Measurements from ENCODE around the gene MED25. TPM values are rescaled to one million over a fixed set of nuclear protein-coding genes. Genes with fewer than 3 reads are reported as not detected.

Gene MED25
- total RNA-seq, 1 experiment from 2014 or later = 47.5 TPM

DNA sequence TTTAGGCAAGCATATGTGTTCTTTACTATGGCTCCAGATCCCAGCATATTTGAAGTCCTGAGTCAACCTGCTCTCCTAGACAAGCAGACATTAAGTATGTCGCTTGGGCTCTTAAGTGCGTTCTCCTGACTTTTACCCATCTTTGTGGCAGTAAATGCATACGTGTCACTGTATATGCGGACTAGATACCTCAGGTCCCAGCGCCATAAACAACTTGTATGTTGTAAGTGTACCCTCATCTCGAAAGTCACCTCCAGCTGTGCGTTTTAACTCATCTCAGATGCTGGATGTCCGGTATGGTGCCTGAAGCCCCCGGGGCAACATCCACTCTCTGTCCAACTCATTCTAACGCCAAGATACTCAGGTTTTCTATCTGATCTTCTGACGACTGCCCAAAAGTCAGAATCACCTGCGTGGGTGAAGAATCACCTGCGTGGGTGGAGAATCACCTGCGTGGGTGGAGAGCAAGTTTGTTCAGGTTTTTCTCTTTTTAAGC is 34.6 kb downstream of the MED25 start:
- no peaks in the 10 kb centered on the region for H3K9me3 ChIP-seq (ENCODE audit: low read length)
- H3K27ac ChIP-seq (ENCODE audit: low read length) = no peak overlapping the region
- H4K20me1 ChIP-seq (ENCODE audit: low read length) = peaks cover 29% of the 10 kb centered on the region; the same call in 1 of the 2 replicates
- H3K4me2 ChIP-seq (ENCODE audit: low read length) = peak overlapping the region; percentile 96
- TF ChIP-seq, protein P1, sequence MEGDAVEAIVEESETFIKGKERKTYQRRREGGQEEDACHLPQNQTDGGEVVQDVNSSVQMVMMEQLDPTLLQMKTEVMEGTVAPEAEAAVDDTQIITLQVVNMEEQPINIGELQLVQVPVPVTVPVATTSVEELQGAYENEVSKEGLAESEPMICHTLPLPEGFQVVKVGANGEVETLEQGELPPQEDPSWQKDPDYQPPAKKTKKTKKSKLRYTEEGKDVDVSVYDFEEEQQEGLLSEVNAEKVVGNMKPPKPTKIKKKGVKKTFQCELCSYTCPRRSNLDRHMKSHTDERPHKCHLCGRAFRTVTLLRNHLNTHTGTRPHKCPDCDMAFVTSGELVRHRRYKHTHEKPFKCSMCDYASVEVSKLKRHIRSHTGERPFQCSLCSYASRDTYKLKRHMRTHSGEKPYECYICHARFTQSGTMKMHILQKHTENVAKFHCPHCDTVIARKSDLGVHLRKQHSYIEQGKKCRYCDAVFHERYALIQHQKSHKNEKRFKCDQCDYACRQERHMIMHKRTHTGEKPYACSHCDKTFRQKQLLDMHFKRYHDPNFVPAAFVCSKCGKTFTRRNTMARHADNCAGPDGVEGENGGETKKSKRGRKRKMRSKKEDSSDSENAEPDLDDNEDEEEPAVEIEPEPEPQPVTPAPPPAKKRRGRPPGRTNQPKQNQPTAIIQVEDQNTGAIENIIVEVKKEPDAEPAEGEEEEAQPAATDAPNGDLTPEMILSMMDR (conservative IDR thresholded peaks at IDR 0.05; ENCODE audit: low read depth, low read length) = no peak
- TF ChIP-seq EZH2phosphoT487 (IDR thresholded peaks at IDR 0.05; ENCODE audit: borderline replicate concordance, low read length) (no peak), EZH2 (IDR thresholded peaks at IDR 0.05; ENCODE audit: low read length, unreplicated experiment) (no peak)
- H3K79me2 ChIP-seq (ENCODE audit: low read length) = peaks cover 41% of the 10 kb centered on the region
- ChIA-PET POLR2A (ENCODE audit: unreplicated experiment) (no interaction called here), CTCF (no interaction called here)
- H3F3A ChIP-seq (ENCODE audit: low read length, unreplicated experiment) = no peaks in the 10 kb centered on the region
- H3K9me2 ChIP-seq (replicated peaks; ENCODE audit: low read length) = no peaks in the 10 kb centered on the region
- peaks cover 11% of the 10 kb centered on the region; the same call in 1 of the 2 replicates for H3K36me3 ChIP-seq (ENCODE audit: low read depth, low read length)
- no peaks in the 10 kb centered on the region for H3K27me3 ChIP-seq (ENCODE audit: low read length)
- intact Hi-C loops (cut with micrococcal nuclease) = loop anchor here (5.0 kb wide), 1 partner anchor 85 kb away; the partner anchor contains the start of gene AP2A1
- no peak overlapping the region for H2AFZ ChIP-seq (ENCODE audit: low read length)
- H3K9ac ChIP-seq (ENCODE audit: low read length) = peak overlapping the region; percentile 30; the same call in 1 of the 2 replicates
- H3K4me1 ChIP-seq (ENCODE audit: insufficient read depth, low read length) = peaks cover 37% of the 10 kb centered on the region
- ATAC-seq (no peak), DNase-seq (no peak)
- H3K4me3 ChIP-seq (ENCODE audit: low read length) = peak overlapping the region; percentile 86
- TSS peak; percentile 62 for BruUV-seq (replicated peaks)

DNA sequence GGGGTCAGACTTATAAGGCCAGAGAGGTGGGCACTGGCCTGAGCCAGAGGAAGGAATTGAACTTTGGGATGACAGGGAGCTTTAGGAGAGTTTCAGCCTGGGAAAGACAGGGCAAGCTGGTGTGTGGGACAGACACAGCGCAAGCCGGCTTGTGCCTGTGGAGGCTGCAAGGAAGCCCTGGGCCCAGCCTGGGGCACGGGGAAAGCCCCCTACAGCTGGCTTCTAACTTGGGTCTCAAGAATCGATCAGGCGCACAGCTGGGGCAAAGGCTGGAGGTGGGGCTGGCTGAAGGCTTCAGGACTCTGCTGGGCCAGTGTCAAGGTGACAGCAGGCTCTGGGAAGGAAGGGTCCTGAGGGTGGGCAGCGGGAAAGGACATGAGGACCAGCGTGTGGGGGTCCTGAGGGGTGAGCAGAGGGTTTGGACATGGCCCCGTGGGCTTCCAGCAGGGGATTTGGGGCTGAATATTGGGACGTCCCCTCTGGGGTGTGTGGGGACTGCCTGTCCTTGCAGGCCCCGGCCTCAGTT is 35.8 kb downstream of the MED25 start:
- H3K27me3 ChIP-seq (ENCODE audit: low read length) = no peaks in the 10 kb centered on the region
- no peaks in the 10 kb centered on the region for H3K9me2 ChIP-seq (replicated peaks; ENCODE audit: low read length)
- no peak for ATAC-seq
- H4K20me1 ChIP-seq (ENCODE audit: low read length) = peaks cover 29% of the 10 kb centered on the region; the same call in 1 of the 2 replicates
- no peaks in the 10 kb centered on the region for H3K9me3 ChIP-seq (ENCODE audit: low read length)
- H3K9ac ChIP-seq (ENCODE audit: low read length) = no peak overlapping the region
- peaks cover 24% of the 10 kb centered on the region for H3K4me1 ChIP-seq (ENCODE audit: insufficient read depth, low read length)
- H3K79me2 ChIP-seq (ENCODE audit: low read length) = peaks cover 41% of the 10 kb centered on the region
- intact Hi-C loops (cut with micrococcal nuclease) = loop anchor here (5.0 kb wide), 1 partner anchor 87 kb away; the partner anchor contains the start of gene AP2A1
- POLR2A ChIA-PET (ENCODE audit: unreplicated experiment) = no interaction called here
- H3K4me3 ChIP-seq (ENCODE audit: low read length) = no peak overlapping the region
- H3K36me3 ChIP-seq (ENCODE audit: low read depth, low read length) = peaks cover 20% of the 10 kb centered on the region; the same call in 1 of the 2 replicates
- TF ChIP-seq, protein P1 (conservative IDR thresholded peaks at IDR 0.05; ENCODE audit: low read depth, low read length) = no peak
- TF ChIP-seq EZH2 (IDR thresholded peaks at IDR 0.05; ENCODE audit: low read length, unreplicated experiment) (no peak), EZH2phosphoT487 (IDR thresholded peaks at IDR 0.05; ENCODE audit: borderline replicate concordance, low read length) (no peak)
- CTCF ChIA-PET = no interaction called here
- BruUV-seq (replicated peaks) = no TSS peak
- DNase-seq = no peak
- peak overlapping the region; percentile 96; the same call in 1 of the 2 replicates for H3K4me2 ChIP-seq (ENCODE audit: low read length)
- no peak overlapping the region for H2AFZ ChIP-seq (ENCODE audit: low read length)
- peaks cover 5% of the 10 kb centered on the region for H3F3A ChIP-seq (ENCODE audit: low read length, unreplicated experiment)
- H3K27ac ChIP-seq (ENCODE audit: low read length) = no peak overlapping the region
